Measurements from ENCODE around the gene UBE4B. TPM values are rescaled to one million over a fixed set of nuclear protein-coding genes. Genes with fewer than 3 reads are reported as not detected.
"Not testable (repeated sequence)": the region's sequence is repeated elsewhere in the genome, so short reads cannot be mapped to it uniquely, and the experiment has no call there.

Gene UBE4B
- total RNA-seq, 1 donor from 2014 or later, result 31.1 TPM

GRCh38 chr1:10070206-10070605 lies 37.4 kb downstream of the UBE4B start:
- no peaks in the 10 kb centered on the region for H3K27me3 Mint-ChIP-seq
- no peak for DNase-seq
- H3K9me3 Mint-ChIP-seq, result no peaks in the 10 kb centered on the region
- peaks cover 16% of the 10 kb centered on the region for H3K4me1 Mint-ChIP-seq
- H3K4me3 Mint-ChIP-seq, result no peak overlapping the region
- peaks cover 10% of the 10 kb centered on the region for H3K36me3 Mint-ChIP-seq (ENCODE audit: low read depth)
- intact Hi-C loops (cut with micrococcal nuclease), result loop anchor here (5.0 kb wide), 1 partner anchor 38 kb away; the partner anchor contains the start of gene UBE4B
- H3K27ac Mint-ChIP-seq, result no peak overlapping the region

GRCh38 chr1:10071640-10072039 lies 38.9 kb downstream of the UBE4B start:
- Mint-ChIP-seq H3K9me3 (no peaks in the 10 kb centered on the region), H3K27ac (no peak overlapping the region), H3K36me3 (ENCODE audit: low read depth) (peaks cover 10% of the 10 kb centered on the region), H3K4me3 (no peak overlapping the region), H3K27me3 (no peaks in the 10 kb centered on the region), H3K4me1 (peaks cover 16% of the 10 kb centered on the region)
- intact Hi-C loops (cut with micrococcal nuclease), result loop anchor here (5.0 kb wide), 1 partner anchor 39 kb away; the partner anchor contains the start of gene UBE4B
- no peak for DNase-seq

- H3K4me3 Mint-ChIP-seq, H3K27me3 Mint-ChIP-seq, DNase-seq, H3K27ac Mint-ChIP-seq, H3K9me3 Mint-ChIP-seq: not testable (repeated sequence)
- peaks cover 14% of the 10 kb centered on the region for H3K36me3 Mint-ChIP-seq (ENCODE audit: low read depth)
- H3K4me1 Mint-ChIP-seq, result peaks cover 14% of the 10 kb centered on the region
- intact Hi-C loops (cut with micrococcal nuclease), result loop anchor here (5.0 kb wide), 1 partner anchor 41 kb away; the partner anchor contains the start of gene UBE4B
Measured at GRCh38 chr1:10073371-10073770, 40.6 kb downstream of the UBE4B start.

GRCh38 chr1:10074059-10074851 lies 41.5 kb downstream of the UBE4B start:
- H3K4me3 Mint-ChIP-seq, result peak overlapping the region; percentile 16
- H3K4me1 Mint-ChIP-seq, result peaks cover 13% of the 10 kb centered on the region
- H3K27me3 Mint-ChIP-seq, result no peaks in the 10 kb centered on the region
- DNase-seq, result peak; percentile 82
- no peaks in the 10 kb centered on the region for H3K9me3 Mint-ChIP-seq
- peak overlapping the region; percentile 23 for H3K27ac Mint-ChIP-seq
- intact Hi-C loops (cut with micrococcal nuclease), result loop anchor here (1.0 to 5.0 kb wide), 2 partner anchors 42 to 96 kb away; partner anchors contain the start of gene UBE4B
- peaks cover 10% of the 10 kb centered on the region for H3K36me3 Mint-ChIP-seq (ENCODE audit: low read depth)

- Mint-ChIP-seq H3K27ac (no peak overlapping the region), H3K9me3 (no peaks in the 10 kb centered on the region), H3K4me3 (peak overlapping the region; percentile 16), H3K36me3 (ENCODE audit: low read depth) (peaks cover 14% of the 10 kb centered on the region), H3K4me1 (peaks cover 13% of the 10 kb centered on the region), H3K27me3 (no peaks in the 10 kb centered on the region)
- intact Hi-C loops (cut with micrococcal nuclease), result loop anchor here (1.0 to 5.0 kb wide), 2 partner anchors 43 to 95 kb away; partner anchors contain the start of gene UBE4B
- no peak for DNase-seq
Measured at GRCh38 chr1:10074852-10075730, 42.3 kb downstream of the UBE4B start.

- Mint-ChIP-seq H3K27me3 (no peaks in the 10 kb centered on the region), H3K4me3 (no peak overlapping the region), H3K4me1 (peaks cover 13% of the 10 kb centered on the region), H3K36me3 (ENCODE audit: low read depth) (peaks cover 18% of the 10 kb centered on the region), H3K9me3 (no peaks in the 10 kb centered on the region), H3K27ac (no peak overlapping the region)
- no peak for DNase-seq
- intact Hi-C loops (cut with micrococcal nuclease), result no loop called here
Measured at GRCh38 chr1:10075732-10076131, 43.0 kb downstream of the UBE4B start.

- H3K4me1 Mint-ChIP-seq, result peaks cover 13% of the 10 kb centered on the region
- no peak for DNase-seq
- no peak overlapping the region for H3K27ac Mint-ChIP-seq
- H3K36me3 Mint-ChIP-seq (ENCODE audit: low read depth), result peaks cover 17% of the 10 kb centered on the region
- intact Hi-C loops (cut with micrococcal nuclease), result no loop called here
- no peak overlapping the region for H3K4me3 Mint-ChIP-seq
- no peaks in the 10 kb centered on the region for H3K27me3 Mint-ChIP-seq
- H3K9me3 Mint-ChIP-seq, result no peaks in the 10 kb centered on the region
Measured at GRCh38 chr1:10078494-10078893, 45.7 kb downstream of the UBE4B start.

GRCh38 chr1:10080523-10080922 lies 47.8 kb downstream of the UBE4B start:
- Mint-ChIP-seq H3K36me3 (ENCODE audit: low read depth) (peaks cover 15% of the 10 kb centered on the region), H3K4me1 (peaks cover 6% of the 10 kb centered on the region), H3K27me3 (no peaks in the 10 kb centered on the region), H3K27ac (no peak overlapping the region), H3K9me3 (no peaks in the 10 kb centered on the region), H3K4me3 (no peak overlapping the region)
- no peak for DNase-seq
- intact Hi-C loops (cut with micrococcal nuclease), result no loop called here

GRCh38 chr1:10082785-10083479 lies 50.2 kb downstream of the UBE4B start:
- intact Hi-C loops (cut with micrococcal nuclease), result no loop called here
- no peak overlapping the region for H3K4me3 Mint-ChIP-seq
- peaks cover 6% of the 10 kb centered on the region for H3K4me1 Mint-ChIP-seq

GRCh38 chr1:10084045-10084444 lies 51.3 kb downstream of the UBE4B start:
- H3K4me3 Mint-ChIP-seq, result no peak overlapping the region
- intact Hi-C loops (cut with micrococcal nuclease), result no loop called here
- peaks cover 5% of the 10 kb centered on the region for H3K4me1 Mint-ChIP-seq
- no peak overlapping the region for H3K27ac Mint-ChIP-seq
- no peaks in the 10 kb centered on the region for H3K27me3 Mint-ChIP-seq
- no peaks in the 10 kb centered on the region for H3K9me3 Mint-ChIP-seq
- DNase-seq, result no peak
- H3K36me3 Mint-ChIP-seq (ENCODE audit: low read depth), result peaks cover 10% of the 10 kb centered on the region

More at GRCh38 chr1:10082785-10083479, 50.2 kb downstream of the UBE4B start:
- Mint-ChIP-seq H3K9me3 (no peaks in the 10 kb centered on the region), H3K27ac (no peak overlapping the region), H3K27me3 (no peaks in the 10 kb centered on the region), H3K36me3 (ENCODE audit: low read depth) (peaks cover 12% of the 10 kb centered on the region)
- no peak for DNase-seq

- H3K27me3 Mint-ChIP-seq, result no peaks in the 10 kb centered on the region
- H3K36me3 Mint-ChIP-seq (ENCODE audit: low read depth), result peaks cover 7% of the 10 kb centered on the region
- DNase-seq, result no peak
- no peak overlapping the region for H3K4me3 Mint-ChIP-seq
- intact Hi-C loops (cut with micrococcal nuclease), result no loop called here
- no peaks in the 10 kb centered on the region for H3K9me3 Mint-ChIP-seq
- peaks cover 5% of the 10 kb centered on the region for H3K4me1 Mint-ChIP-seq
- H3K27ac Mint-ChIP-seq, result no peak overlapping the region
Measured at GRCh38 chr1:10085076-10085475, 52.3 kb downstream of the UBE4B start.

- H3K36me3 Mint-ChIP-seq (ENCODE audit: low read depth), result peaks cover 1% of the 10 kb centered on the region
- H3K27ac Mint-ChIP-seq, result no peak overlapping the region
- H3K27me3 Mint-ChIP-seq, result no peaks in the 10 kb centered on the region
- H3K4me3 Mint-ChIP-seq, result no peak overlapping the region
- no peaks in the 10 kb centered on the region for H3K9me3 Mint-ChIP-seq
- DNase-seq, result no peak
- intact Hi-C loops (cut with micrococcal nuclease), result no loop called here
- H3K4me1 Mint-ChIP-seq, result peaks cover 5% of the 10 kb centered on the region
Measured at GRCh38 chr1:10087210-10087609, 54.5 kb downstream of the UBE4B start.

GRCh38 chr1:10101929-10102328 lies 69.2 kb downstream of the UBE4B start:
- no peaks in the 10 kb centered on the region for H3K27me3 Mint-ChIP-seq
- no peak overlapping the region for H3K4me3 Mint-ChIP-seq
- no peak overlapping the region for H3K27ac Mint-ChIP-seq
- no peaks in the 10 kb centered on the region for H3K9me3 Mint-ChIP-seq
- no peaks in the 10 kb centered on the region for H3K4me1 Mint-ChIP-seq
- intact Hi-C loops (cut with micrococcal nuclease), result no loop called here
- H3K36me3 Mint-ChIP-seq (ENCODE audit: low read depth), result peaks cover 24% of the 10 kb centered on the region
- DNase-seq, result no peak

Data from activated CD4-positive, alpha-beta T cell treated with anti-CD3 and anti-CD28 coated beads, Interleukin-2, amount 10 ng/mL, durations not matched to agents 24 days and 14 days (primary cell).